HG02943 (cell line): ENCODE data around the gene KBTBD6.
"Not testable (repeated sequence)": the region's sequence is repeated elsewhere in the genome, so short reads cannot be mapped to it uniquely, and the experiment has no call there.

Experiments used
- ATAC-seq: cut with Tn5 transposase; IDR thresholded peaks from one replicate; pipeline ENCODE4 v1.9.1; 2021; ENCODE audit warnings: mild to moderate bottlenecking, low read depth, moderate library complexity; ENCODE audit not compliant: unreplicated experiment

KBTBD6 gene

GRCh38 chr13:41136396-41137031, 3.9 kb upstream of the KBTBD6 start:
- ATAC-seq, result no peak

GRCh38 chr13:41133951-41134350, 1.3 kb upstream of the KBTBD6 start:
- ATAC-seq, result no peak

GRCh38 chr13:41131660-41132511, 716 bp downstream of the KBTBD6 start:
- peak; percentile 17 for ATAC-seq

GRCh38 chr13:41131189-41131588, 1.4 kb downstream of the KBTBD6 start:
- ATAC-seq, result not testable (repeated sequence)

- ATAC-seq, result no peak
These were observed 2.2 kb downstream of the KBTBD6 start for GRCh38 chr13:41130356-41130755.

GRCh38 chr13:41127701-41128100, 4.9 kb downstream of the KBTBD6 start:
- no peak for ATAC-seq

- no peak for ATAC-seq
These were observed 9.8 kb downstream of the KBTBD6 start for GRCh38 chr13:41122838-41123237.

GRCh38 chr13:41117869-41118268, 14.7 kb downstream of the KBTBD6 start:
- no peak for ATAC-seq

- ATAC-seq, result no peak
These were observed 21.1 kb downstream of the KBTBD6 start for GRCh38 chr13:41111454-41111853.

- ATAC-seq, result no peak
These were observed 25.0 kb downstream of the KBTBD6 start for GRCh38 chr13:41107584-41108014.

GRCh38 chr13:41107104-41107571, 25.5 kb downstream of the KBTBD6 start:
- ATAC-seq, result no peak

- ATAC-seq, result no peak
These were observed 32.6 kb downstream of the KBTBD6 start for GRCh38 chr13:41099986-41100385.

GRCh38 chr13:41098761-41099160, 33.8 kb downstream of the KBTBD6 start:
- ATAC-seq, result no peak

- not testable (repeated sequence) for ATAC-seq
These were observed 36.9 kb downstream of the KBTBD6 start for GRCh38 chr13:41095681-41096080.

GRCh38 chr13:41085961-41086585, 46.5 kb downstream of the KBTBD6 start:
- no peak for ATAC-seq

- no peak for ATAC-seq
These were observed 52.9 kb downstream of the KBTBD6 start for GRCh38 chr13:41079725-41080124.
